NCI-H146 (cell line): ENCODE data around the gene ACER2.

ENCODE experiments used
- DNase-seq: peaks from one replicate; lab custom pipeline; 2025; lab: John Stamatoyannopoulos, UW

ACER2 gene

DNA sequence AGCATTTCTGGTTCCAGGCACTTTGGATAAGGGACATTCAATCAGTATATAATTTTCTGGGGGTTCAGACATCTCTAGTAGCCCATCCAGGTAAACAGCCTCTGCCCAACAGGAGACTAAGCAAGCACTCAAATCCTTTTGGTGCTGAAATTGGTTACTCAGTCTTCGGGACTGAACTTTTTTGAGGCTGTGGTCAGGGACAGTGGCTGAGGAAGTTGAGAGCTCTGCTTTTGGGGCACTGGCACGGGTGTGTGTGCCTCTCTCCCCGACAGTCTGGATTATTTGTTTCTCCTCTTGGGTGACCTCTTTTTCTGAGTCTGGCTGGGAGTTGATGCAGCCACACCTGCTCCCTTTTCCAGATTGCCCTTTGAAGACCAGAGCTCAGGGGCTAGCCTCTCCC, 47.6 kb downstream of the ACER2 start:
- DNase-seq: no peak

GRCh38 chr9:19456996-19457692, 48.3 kb downstream of the ACER2 start:
- peak; percentile 73 for DNase-seq

- DNase-seq: no peak
Observed at GRCh38 chr9:19457693-19458009, 48.8 kb downstream of the ACER2 start.

DNA sequence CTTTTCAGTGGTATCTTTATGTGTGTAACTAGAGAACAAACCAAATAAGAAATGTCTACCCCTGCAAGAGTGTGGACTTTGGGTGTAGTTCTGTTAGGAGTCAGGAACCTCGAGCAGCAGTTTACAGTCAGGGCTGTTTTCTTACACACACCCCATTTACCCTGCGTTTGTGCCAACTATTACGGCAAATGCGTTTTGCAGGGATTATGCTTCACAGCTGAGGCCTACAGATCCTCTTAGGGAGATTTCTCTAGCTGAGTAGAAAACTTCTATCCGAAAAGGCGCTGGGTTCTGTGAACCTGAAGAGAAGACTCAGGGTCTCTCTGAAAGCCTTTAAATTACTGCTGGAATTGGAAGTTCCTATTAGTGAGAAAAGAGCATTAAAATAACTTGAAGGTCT, 51.4 kb downstream of the ACER2 start:
- no peak for DNase-seq

DNA sequence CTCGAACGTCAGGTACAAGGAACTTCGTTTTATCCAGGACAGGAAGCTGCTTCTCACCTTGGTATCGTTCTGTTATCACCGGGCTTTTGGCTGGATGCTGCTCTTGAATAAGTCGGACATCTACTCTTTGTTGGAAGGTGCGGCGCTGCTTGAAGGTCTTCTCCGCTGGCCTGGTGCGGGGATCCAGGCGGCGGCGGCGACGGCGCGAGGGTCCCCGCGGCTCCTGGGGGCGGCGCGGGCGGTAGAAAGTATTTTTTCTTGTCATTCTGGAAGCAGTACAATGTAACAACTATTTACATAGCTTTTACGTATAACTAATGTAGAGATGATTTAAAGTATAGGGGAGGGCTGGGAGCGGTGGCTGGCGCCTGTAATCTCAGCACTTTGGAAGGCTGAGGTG, 52.3 kb downstream of the ACER2 start:
- no peak for DNase-seq

- DNase-seq: no peak
Observed at GRCh38 chr9:19464061-19464763, 55.4 kb downstream of the ACER2 start.

DNA sequence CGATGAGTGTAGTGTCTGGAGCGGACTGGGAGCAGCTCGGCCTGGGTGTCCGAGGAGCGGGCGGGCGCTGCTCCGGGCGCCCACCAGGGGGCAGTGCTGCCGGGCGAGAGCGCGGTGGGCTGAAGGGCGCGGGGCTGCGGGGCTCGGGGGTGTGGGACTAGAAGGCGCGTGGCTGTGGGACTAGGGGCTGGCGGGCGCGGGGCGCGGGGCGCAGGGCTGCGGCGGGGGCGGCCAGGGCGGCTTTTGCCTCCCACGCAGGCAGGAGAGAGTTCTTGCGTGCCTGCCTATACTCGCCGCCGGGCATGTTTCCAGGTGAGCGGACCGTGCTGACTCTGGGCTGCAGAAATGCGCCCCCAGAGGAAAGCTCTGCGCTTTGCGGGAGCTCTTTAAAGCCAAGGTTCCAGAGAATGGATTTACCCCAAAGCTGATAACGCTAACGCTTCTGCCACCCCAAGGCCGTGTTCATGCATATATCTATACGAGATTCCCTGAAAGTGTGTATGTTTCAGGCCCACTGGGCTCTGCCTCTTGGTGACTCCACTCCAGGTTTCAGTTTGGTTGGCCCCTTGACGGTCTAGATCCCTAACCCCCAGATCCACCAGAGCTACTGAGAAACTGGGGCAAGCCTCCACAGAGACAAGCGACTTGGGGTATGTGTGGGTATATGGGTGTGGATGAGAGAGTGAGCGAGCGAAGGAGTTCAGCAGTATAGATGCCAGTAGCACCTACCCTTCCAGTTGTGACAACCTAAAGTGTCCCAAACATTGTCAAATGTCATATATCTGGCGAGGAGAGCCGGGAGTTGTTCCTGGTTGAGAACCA, 56.2 kb downstream of the ACER2 start:
- peak; percentile 65 for DNase-seq

GRCh38 chr9:19465586-19466279, 56.9 kb downstream of the ACER2 start:
- no peak for DNase-seq

DNA sequence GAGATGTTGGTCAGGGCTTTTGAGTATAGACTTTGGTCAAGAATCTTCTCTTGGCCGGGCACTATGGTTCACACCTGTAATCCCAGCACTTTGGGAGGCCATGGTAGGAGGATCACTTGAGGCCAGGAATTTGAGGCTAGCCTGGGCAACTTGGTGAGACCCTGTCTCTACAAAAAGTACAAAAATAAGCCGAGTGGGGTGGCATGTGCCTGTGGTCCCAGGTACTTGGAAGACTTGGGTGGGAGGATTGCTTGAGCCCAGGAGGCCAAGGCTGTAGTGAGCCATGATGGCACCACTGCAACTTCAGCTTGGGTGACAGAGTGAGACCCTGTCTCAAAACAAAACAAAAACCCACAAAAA, 57.5 kb downstream of the ACER2 start:
- DNase-seq: no peak

DNA sequence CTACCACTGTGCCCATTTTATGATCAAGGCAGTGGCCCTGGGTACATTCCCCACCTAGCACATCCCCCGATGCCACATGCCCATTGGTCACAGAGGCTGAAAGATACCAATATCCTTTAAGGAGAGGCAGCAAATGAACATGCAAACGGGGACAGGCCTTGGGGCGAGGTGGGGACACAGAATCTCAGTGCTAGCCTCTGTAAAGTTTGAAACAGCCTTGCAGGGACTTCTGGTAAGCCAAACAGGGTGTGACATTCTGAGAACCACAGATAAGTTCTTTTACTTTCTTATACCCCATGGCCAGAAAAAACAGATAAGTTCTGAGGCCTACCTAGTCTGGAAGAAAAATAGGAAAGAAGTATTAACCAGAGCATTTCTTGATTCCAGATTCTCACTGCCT, 60.5 kb downstream of the ACER2 start:
- no peak for DNase-seq

DNA sequence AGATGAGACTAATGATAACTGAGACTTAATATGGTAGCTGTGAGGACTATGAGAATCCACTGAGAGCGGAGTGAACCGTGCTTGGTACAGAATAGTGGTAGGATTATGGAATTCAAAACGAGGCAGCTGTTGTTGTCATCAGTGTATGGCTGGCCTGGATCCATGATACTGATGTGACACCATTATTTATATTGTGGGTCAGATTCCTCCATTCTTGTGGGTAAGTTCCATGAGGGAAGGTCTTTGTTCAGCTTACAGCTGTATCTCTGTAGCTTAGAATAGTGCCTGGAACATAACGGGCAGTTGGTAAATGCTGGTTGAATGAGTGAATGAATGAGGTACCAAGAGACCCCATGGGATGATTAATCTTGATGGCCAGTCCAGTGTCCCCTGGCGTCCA, 61.8 kb downstream of the ACER2 start:
- no peak for DNase-seq

GRCh38 chr9:19470981-19471650, 62.3 kb downstream of the ACER2 start:
- no peak for DNase-seq

DNA sequence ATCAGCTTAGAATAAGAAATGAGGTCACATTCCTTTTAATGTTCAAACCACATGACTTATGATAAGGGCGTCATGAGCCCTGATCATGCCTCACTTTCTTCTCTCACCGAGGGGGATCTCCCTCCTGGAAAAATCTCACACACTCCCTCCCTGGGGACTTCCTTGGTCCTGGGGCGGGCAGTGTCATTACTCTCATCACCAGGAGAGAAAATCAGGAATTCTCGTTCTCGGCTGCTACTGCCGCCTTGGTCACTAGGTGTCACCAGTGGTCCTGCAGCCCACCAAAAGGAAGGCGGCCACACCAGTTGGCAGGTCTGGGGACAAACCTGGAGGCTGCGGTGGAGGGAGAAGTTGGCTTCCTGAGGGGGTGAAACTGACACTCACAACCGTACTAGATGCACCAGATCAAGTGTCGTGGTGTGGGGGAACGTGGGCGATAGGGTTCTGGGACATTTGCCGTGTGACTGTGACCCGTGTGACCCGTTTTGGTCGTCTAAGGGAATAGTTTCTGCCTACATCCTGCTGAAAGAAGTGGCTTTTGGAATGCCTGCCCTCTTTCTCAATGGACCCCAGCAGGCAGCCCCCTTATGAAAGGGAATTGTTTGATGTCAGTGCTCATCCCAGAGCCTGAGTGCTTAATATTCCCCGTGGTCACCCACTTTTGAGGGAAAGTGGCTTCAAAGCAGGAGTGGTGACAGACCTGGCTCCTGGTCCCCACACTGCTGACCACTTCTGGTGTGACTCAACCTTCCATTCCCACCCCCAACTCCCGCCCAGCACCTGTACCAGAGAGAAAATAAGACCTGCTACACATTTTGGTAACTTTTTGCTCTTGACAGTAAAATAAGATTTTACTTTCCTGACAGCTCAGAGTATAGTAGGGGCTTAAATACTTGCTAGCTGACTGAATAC, 63.2 kb downstream of the ACER2 start:
- DNase-seq: peak; percentile 58

- DNase-seq: no peak
Observed at GRCh38 chr9:19473605-19474004, 64.8 kb downstream of the ACER2 start.

GRCh38 chr9:19479874-19480273, 71.1 kb downstream of the ACER2 start:
- peak; percentile 91 for DNase-seq

- DNase-seq: no peak
Observed at GRCh38 chr9:19480345-19480744, 71.5 kb downstream of the ACER2 start.

GRCh38 chr9:19481121-19481870, 72.5 kb downstream of the ACER2 start:
- DNase-seq: no peak

DNA sequence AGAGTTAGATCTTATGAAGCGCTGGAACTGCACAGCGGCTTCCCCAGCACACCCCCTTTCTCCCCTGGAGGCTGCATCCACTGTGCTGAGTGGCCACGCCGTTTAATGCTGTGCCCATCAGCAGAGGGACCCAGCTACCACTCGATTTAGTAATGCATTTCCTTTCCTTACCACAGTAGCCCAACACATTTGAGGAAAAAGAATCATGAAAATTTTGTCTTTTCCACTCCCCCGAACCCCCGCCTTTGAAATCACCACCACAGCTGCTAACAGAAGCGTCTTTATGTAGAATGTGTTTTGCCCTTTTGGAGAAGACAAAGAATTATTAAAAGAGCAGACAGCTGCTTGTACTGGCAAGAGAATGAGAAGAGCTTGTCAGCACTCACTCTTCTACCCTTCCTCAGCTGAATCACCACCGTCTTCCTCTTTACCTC, 73.2 kb downstream of the ACER2 start:
- DNase-seq: no peak

DNA sequence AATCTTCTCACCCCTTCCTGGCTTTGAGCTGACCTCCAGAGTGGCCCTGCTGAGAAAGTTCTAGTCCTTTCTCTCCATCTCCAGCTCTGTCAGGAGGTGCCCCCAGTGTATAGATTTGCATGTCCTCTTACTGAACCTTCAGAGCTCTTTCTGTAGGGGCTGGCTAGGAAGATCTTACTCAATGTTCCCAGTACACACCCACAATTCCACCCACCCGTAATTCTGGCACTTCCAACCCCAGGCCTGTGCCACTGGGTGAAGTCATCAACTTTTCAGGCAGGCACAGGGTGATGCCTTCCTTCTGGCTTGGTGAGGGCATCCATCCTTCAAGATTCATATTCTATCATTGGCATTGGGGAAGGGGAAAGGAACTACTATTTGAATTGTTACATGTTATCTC, 75.9 kb downstream of the ACER2 start:
- DNase-seq: no peak

GRCh38 chr9:19485193-19485592, 76.4 kb downstream of the ACER2 start:
- peak; percentile 48 for DNase-seq
